ENCODE data around the gene ZNF630. TPM values are rescaled to one million over a fixed set of nuclear protein-coding genes. Genes with fewer than 3 reads are reported as not detected.

The ZNF630 gene
- total RNA-seq, 1 donor from 2014 or later, result 3.3 TPM

DNA sequence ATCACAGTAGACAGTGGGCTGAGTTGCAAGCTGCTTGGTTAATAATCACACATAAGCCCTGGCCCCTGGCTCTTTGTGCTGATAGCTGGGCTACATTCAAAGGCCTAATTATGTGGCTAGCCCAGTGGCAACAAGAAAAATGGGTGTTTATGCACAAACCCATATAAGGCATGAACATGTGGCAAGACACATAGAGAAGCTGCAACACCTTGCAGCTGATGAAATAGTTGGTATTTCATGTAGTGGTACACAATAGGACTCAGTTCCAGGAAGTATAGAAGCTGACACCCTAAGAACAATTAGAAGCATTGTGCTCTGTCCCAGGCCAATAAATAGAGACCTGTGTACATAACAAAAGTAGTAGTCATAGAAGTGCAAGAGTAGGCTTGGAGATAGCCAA, 14.6 kb upstream of the ZNF630 start:
- Histone ChIP-seq H3K36me3 (no peaks in the 10 kb centered on the region), H3K27ac (no peak overlapping the region), H3K27me3 (no peaks in the 10 kb centered on the region), H3K4me1 (no peaks in the 10 kb centered on the region), H3K9me3 (no peaks in the 10 kb centered on the region), H3K4me3 (no peak overlapping the region)
- intact Hi-C loops (cut with DNase I), result no loop called here
- TF ChIP-seq, protein P1, sequence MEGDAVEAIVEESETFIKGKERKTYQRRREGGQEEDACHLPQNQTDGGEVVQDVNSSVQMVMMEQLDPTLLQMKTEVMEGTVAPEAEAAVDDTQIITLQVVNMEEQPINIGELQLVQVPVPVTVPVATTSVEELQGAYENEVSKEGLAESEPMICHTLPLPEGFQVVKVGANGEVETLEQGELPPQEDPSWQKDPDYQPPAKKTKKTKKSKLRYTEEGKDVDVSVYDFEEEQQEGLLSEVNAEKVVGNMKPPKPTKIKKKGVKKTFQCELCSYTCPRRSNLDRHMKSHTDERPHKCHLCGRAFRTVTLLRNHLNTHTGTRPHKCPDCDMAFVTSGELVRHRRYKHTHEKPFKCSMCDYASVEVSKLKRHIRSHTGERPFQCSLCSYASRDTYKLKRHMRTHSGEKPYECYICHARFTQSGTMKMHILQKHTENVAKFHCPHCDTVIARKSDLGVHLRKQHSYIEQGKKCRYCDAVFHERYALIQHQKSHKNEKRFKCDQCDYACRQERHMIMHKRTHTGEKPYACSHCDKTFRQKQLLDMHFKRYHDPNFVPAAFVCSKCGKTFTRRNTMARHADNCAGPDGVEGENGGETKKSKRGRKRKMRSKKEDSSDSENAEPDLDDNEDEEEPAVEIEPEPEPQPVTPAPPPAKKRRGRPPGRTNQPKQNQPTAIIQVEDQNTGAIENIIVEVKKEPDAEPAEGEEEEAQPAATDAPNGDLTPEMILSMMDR (IDR thresholded peaks at IDR 0.05), result no peak
- no peak for DNase-seq (ENCODE audit: low spot score in 2 of 2)

DNA sequence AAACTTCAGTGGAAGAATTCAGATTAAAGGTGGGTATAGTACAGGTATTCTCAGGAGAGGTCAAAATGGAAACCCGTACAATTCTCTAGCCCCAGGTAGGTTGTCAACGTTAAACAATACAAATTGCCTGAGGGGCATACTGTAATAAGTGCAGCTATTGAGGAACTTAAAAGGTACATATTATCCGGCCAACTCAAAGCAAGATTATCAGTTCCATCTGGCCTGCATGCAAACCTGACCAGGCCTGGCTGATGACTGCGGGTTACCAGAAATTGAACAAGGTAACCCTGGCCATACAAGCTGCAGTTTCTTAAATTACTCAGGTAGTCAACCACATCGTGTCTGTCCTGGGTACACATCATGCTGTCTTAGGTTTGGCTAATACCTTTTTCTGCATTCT, 12.3 kb upstream of the ZNF630 start:
- no peak for DNase-seq (ENCODE audit: low spot score in 2 of 2)
- Histone ChIP-seq H3K9me3 (no peaks in the 10 kb centered on the region), H3K4me1 (no peaks in the 10 kb centered on the region), H3K27me3 (no peaks in the 10 kb centered on the region), H3K36me3 (no peaks in the 10 kb centered on the region), H3K27ac (no peak overlapping the region), H3K4me3 (no peak overlapping the region)
- TF ChIP-seq, protein P1 (IDR thresholded peaks at IDR 0.05), result no peak
- intact Hi-C loops (cut with DNase I), result no loop called here

DNA sequence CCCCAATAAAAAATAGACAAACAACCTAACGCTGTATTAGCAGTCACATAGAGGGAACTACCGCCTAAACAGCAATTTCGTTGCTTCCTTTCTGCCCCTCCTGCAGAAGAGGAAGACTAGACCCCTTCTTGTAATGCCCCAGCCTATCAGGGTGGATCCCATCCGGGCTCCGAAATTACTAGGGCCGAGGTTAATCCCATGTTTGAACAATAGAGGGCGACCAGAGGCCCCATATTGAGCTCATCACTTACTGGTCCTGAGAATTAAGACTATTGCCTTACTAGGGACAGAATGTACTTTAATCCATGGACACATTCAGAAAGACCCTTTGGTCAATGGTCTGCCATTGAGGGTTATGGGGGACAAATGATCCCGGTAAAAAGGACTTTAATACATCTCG, 11.8 kb upstream of the ZNF630 start:
- TF ChIP-seq, protein P1 (IDR thresholded peaks at IDR 0.05), result peak; percentile 13 to 49 (median 25)
- Histone ChIP-seq H3K36me3 (no peaks in the 10 kb centered on the region), H3K27me3 (no peaks in the 10 kb centered on the region), H3K27ac (no peak overlapping the region), H3K4me1 (no peaks in the 10 kb centered on the region), H3K4me3 (no peak overlapping the region), H3K9me3 (no peaks in the 10 kb centered on the region)
- intact Hi-C loops (cut with DNase I), result no loop called here
- no peak for DNase-seq (ENCODE audit: low spot score in 2 of 2)

DNA sequence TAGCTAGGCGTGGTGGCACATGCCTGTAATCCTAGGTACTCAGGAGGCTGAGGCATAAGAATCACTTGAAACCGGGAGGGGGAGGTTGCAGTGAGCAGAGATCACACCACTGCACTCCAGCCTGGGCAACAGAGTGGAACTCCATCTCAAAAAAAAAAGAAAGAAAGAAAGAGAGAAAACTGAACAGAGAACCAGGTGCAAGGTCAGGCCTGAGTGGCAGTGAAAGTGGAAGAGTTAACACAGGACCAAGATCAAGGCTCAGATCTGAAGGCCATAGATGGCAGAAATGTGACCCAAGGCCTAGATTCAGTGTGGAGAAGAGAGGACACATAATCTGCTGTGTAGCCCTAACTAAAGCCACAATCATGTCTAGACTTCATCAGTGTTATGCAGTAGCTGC, 4.9 kb upstream of the ZNF630 start:
- Histone ChIP-seq H3K9me3 (no peaks in the 10 kb centered on the region), H3K27ac (no peak overlapping the region), H3K4me3 (no peak overlapping the region), H3K27me3 (no peaks in the 10 kb centered on the region), H3K4me1 (no peaks in the 10 kb centered on the region), H3K36me3 (no peaks in the 10 kb centered on the region)
- TF ChIP-seq, protein P1 (IDR thresholded peaks at IDR 0.05), result no peak
- intact Hi-C loops (cut with DNase I), result no loop called here
- no peak for DNase-seq (ENCODE audit: low spot score in 2 of 2)

DNA sequence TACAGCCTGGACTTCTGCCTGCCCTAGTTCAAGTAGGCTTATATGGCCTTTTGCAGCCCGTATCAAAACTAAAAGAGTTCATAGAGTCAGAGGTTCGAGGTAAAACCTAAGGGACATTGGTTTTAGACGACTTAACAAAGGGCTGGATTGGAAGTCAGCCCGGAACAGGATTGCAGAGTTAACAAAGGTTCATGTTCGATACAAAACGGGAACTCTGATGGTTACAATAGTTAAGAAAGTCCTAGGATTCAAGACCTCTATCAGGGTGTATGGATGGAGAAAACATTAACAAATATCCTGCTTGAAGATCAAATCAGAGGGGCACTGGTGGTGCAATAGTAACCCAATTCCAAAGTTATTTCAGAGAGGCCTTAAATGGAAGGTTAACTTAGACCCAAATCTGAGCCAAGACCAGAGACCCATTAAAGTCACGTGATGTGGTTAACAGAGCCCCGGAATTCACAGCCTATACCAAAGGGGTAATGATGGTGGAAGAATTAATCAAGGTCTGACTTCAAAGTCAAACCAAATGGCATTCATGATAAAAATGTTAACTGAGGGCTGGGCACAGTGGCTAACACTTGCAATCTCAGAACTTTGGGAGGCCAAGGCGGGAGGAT, 656 bp upstream of the ZNF630 start:
- no peak for DNase-seq (ENCODE audit: low spot score in 2 of 2)
- peak overlapping the region; percentile 65 to 66 for H3K4me3 ChIP-seq
- TF ChIP-seq, protein P1 (IDR thresholded peaks at IDR 0.05), result no peak
- H3K36me3 ChIP-seq, result no peaks in the 10 kb centered on the region
- no peaks in the 10 kb centered on the region for H3K4me1 ChIP-seq
- no peaks in the 10 kb centered on the region for H3K9me3 ChIP-seq
- H3K27ac ChIP-seq, result peak overlapping the region; percentile 74 to 78
- intact Hi-C loops (cut with DNase I), result no loop called here
- no peaks in the 10 kb centered on the region for H3K27me3 ChIP-seq

Measured in ascending aorta (tissue), 2 donors.